IMR-90 (cell line): ENCODE measurements around the gene POLR2E. TPM values are rescaled to one million over a fixed set of nuclear protein-coding genes. Genes with fewer than 3 reads are reported as not detected.

Experiments used
- ATAC-seq: fragments of 200-7000 bp; cut with Tn5 transposase; 2 replicates; pipeline ENCODE4 v1.9.1; 2020; ENCODE audit warnings: low read depth, mild to moderate bottlenecking, moderate library complexity
- BruUV-seq: library from RNA; stranded (reverse); fragments of 400-500 nt; replicated peaks from 2 replicates; lab custom pipeline; 2021; lab: Mats Ljungman, UMichigan
- CTCF ChIA-PET: fragments of 300-600 bp; formaldehyde crosslinking; extraction: SDS; loops from one replicate; lab custom pipeline; 2021; ENCODE audit warnings: antibody characterized with exemption; lab: Yijun Ruan, JAX
- POLR2A ChIA-PET: fragments of 300-600 bp; sonication (Branson Sonifier 250); formaldehyde crosslinking; loops from one replicate; lab custom pipeline; 2022; ENCODE audit warnings: antibody characterized with exemption; ENCODE audit not compliant: unreplicated experiment; lab: Charles Lee
- DNase-seq: peaks from one replicate; pipeline ENCODE4 v3.0.0; 2013
- H2AFZ ChIP-seq: replicated peaks from 2 replicates; pipeline ENCODE3; 2013; ENCODE audit warnings: low read length, mild to moderate bottlenecking; ENCODE audit not compliant: poor library complexity
- H2AK5ac ChIP-seq: 2 replicates; pipeline ENCODE4 v1.6.1; 2013; ENCODE audit warnings: low read depth, low read length, inconsistent platforms
- H2AK9ac ChIP-seq: replicated peaks from 2 replicates; pipeline ENCODE3; 2013; ENCODE audit warnings: mild to moderate bottlenecking, low read depth, low read length, moderate library complexity; ENCODE audit not compliant: poor library complexity
- H2BK120ac ChIP-seq: 2 replicates; pipeline ENCODE4 v1.6.1; 2013; ENCODE audit warnings: low read depth, low read length, inconsistent platforms
- H2BK15ac ChIP-seq: 3 replicates; pipeline ENCODE4 v1.6.1; 2013; ENCODE audit warnings: low read depth, low read length, inconsistent platforms
- H2BK20ac ChIP-seq: 2 replicates; pipeline ENCODE4 v1.6.1; 2013; ENCODE audit warnings: low read depth, mild to moderate bottlenecking, inconsistent platforms, low read length, moderate library complexity
- H2BK5ac ChIP-seq: 2 replicates; pipeline ENCODE4 v1.6.1; 2013; ENCODE audit warnings: mild to moderate bottlenecking, low read depth, low read length, inconsistent platforms; ENCODE audit not compliant: poor library complexity, severe bottlenecking
- H3K14ac ChIP-seq: replicated peaks from 2 replicates; pipeline ENCODE4 v1.6.1; 2013; ENCODE audit warnings: low read depth, low read length, inconsistent platforms
- H3K18ac ChIP-seq: 2 replicates; pipeline ENCODE4 v1.6.1; 2013; ENCODE audit warnings: low read depth, low read length, control low read depth
- H3K23ac ChIP-seq: 2 replicates; pipeline ENCODE4 v1.6.1; 2013; ENCODE audit warnings: low read depth, low read length, inconsistent platforms
- H3K27ac ChIP-seq: 2 replicates; pipeline ENCODE4 v1.5.1; 2013; ENCODE audit warnings: mild to moderate bottlenecking, control low read depth, low read length; ENCODE audit not compliant: insufficient read depth
- H3K27me3 ChIP-seq: 2 replicates; pipeline ENCODE4 v1.6.1; 2013; ENCODE audit warnings: low read length; ENCODE audit not compliant: control insufficient read depth, insufficient read depth
- H3K36me3 ChIP-seq: 2 replicates; pipeline ENCODE4 v1.6.1; 2013; ENCODE audit warnings: low read length, mixed read lengths; ENCODE audit not compliant: control insufficient read depth, insufficient read depth
- H3K4ac ChIP-seq: 2 replicates; pipeline ENCODE4 v1.6.1; 2013; ENCODE audit warnings: low read depth, low read length, inconsistent platforms
- H3K4me1 ChIP-seq: 2 replicates; pipeline ENCODE4 v1.6.1; 2013; ENCODE audit warnings: low read length, mixed read lengths; ENCODE audit not compliant: control insufficient read depth, insufficient read depth
- H3K4me2 ChIP-seq: 2 replicates; pipeline ENCODE4 v1.6.1; 2013; ENCODE audit warnings: low read depth, mild to moderate bottlenecking, control low read depth, low read length, moderate library complexity
- H3K4me3 ChIP-seq: 2 replicates; pipeline ENCODE4 v1.5.1; 2013; ENCODE audit warnings: low read depth, mild to moderate bottlenecking, control low read depth, low read length, moderate library complexity; ENCODE audit not compliant: insufficient read depth
- H3K56ac ChIP-seq: 2 replicates; pipeline ENCODE4 v1.6.1; 2013; ENCODE audit warnings: low read length, inconsistent platforms; ENCODE audit not compliant: insufficient read depth; ENCODE audit errors: extremely low read depth
- H3K79me1 ChIP-seq, 2 experiments: 2 replicates each; pipeline ENCODE4 v1.6.1; 2013; ENCODE audit warnings: low read length in 2 of 2, inconsistent platforms in 1 of 2, low read depth in 1 of 2
- H3K9ac ChIP-seq: 2 replicates; pipeline ENCODE4 v1.6.1; 2013; ENCODE audit warnings: low read depth, low read length, control low read depth
- H3K9me1 ChIP-seq: 2 replicates; pipeline ENCODE4 v1.6.1; 2013; ENCODE audit warnings: low read length, inconsistent platforms; ENCODE audit not compliant: insufficient read depth
- H3K9me3 ChIP-seq: 2 replicates; pipeline ENCODE4 v1.6.1; 2013; ENCODE audit warnings: low read length; ENCODE audit not compliant: control insufficient read depth, insufficient read depth
- H4K20me1 ChIP-seq: 2 replicates; pipeline ENCODE4 v1.6.1; 2013; ENCODE audit warnings: low read length, inconsistent platforms; ENCODE audit not compliant: insufficient read depth
- H4K5ac ChIP-seq: 2 replicates; pipeline ENCODE4 v1.6.1; 2013; ENCODE audit warnings: mild to moderate bottlenecking, low read depth, low read length, control low read depth
- H4K8ac ChIP-seq, 2 experiments: 2 replicates each; pipeline ENCODE4 v1.6.1; 2013; ENCODE audit warnings: low read depth in 2 of 2, low read length in 2 of 2, control low read depth in 1 of 2, inconsistent platforms in 1 of 2
- H4K91ac ChIP-seq: 2 replicates; pipeline ENCODE4 v1.6.1; 2013; ENCODE audit warnings: low read depth, low read length, inconsistent platforms; ENCODE audit not compliant: insufficient read depth
- BHLHE40 ChIP-seq: fragments of 150-350 bp; IDR thresholded peaks from 2 replicates; pipeline ENCODE4 v1.6.1; 2016; ENCODE audit warnings: mild to moderate bottlenecking, low read depth, low read length
- CEBPB ChIP-seq: IDR thresholded peaks from 2 replicates; pipeline ENCODE4 v1.6.1; 2012; ENCODE audit warnings: low read depth, low read length, improper control_type of control experiment
- CHD1 ChIP-seq: IDR thresholded peaks from 2 replicates; pipeline ENCODE4 v1.6.1; 2012; ENCODE audit warnings: low read depth, low read length, improper control_type of control experiment
- CTCF ChIP-seq: conservative IDR thresholded peaks from 2 replicates; pipeline ENCODE4 v1.5.1; 2012; ENCODE audit warnings: mild to moderate bottlenecking, low read depth, low read length, improper control_type of control experiment
- FOS ChIP-seq: fragments of 150-350 bp; IDR thresholded peaks from 2 replicates; pipeline ENCODE4 v1.6.1; 2016; ENCODE audit warnings: low read depth, low read length
- MAFK ChIP-seq: IDR thresholded peaks from 2 replicates; pipeline ENCODE4 v1.6.1; 2012; ENCODE audit warnings: low read depth, low read length, improper control_type of control experiment
- MAZ ChIP-seq: IDR thresholded peaks from 2 replicates; pipeline ENCODE4 v1.6.1; 2012; ENCODE audit warnings: low read depth, mild to moderate bottlenecking, low read length, improper control_type of control experiment, moderate library complexity, borderline replicate concordance
- MXI1 ChIP-seq: IDR thresholded peaks from 2 replicates; pipeline ENCODE4 v1.6.1; 2012; ENCODE audit warnings: low read depth, mild to moderate bottlenecking, low read length, moderate library complexity, borderline replicate concordance
- NFE2L2 ChIP-seq: fragments of 150-350 bp; IDR thresholded peaks from 2 replicates; pipeline ENCODE4 v1.6.1; 2016; ENCODE audit warnings: low read depth, mild to moderate bottlenecking, low read length
- POLR2A ChIP-seq: IDR thresholded peaks from 2 replicates; pipeline ENCODE4 v1.6.1; 2012; ENCODE audit warnings: mild to moderate bottlenecking, low read depth, low read length
- RAD21 ChIP-seq: IDR thresholded peaks from 2 replicates; pipeline ENCODE4 v1.6.1; 2012; ENCODE audit warnings: low read length, improper control_type of control experiment
- RCOR1 ChIP-seq: IDR thresholded peaks from 2 replicates; pipeline ENCODE4 v1.6.1; 2012; ENCODE audit warnings: mild to moderate bottlenecking, low read length, improper control_type of control experiment; ENCODE audit not compliant: insufficient replicate concordance
- RFX5 ChIP-seq: IDR thresholded peaks from 2 replicates; pipeline ENCODE4 v1.8.0; 2012; ENCODE audit warnings: low read depth, mild to moderate bottlenecking, low read length, moderate library complexity
- SMC3 ChIP-seq: fragments of 150-350 bp; IDR thresholded peaks from 2 replicates; pipeline ENCODE4 v1.6.1; 2016; ENCODE audit warnings: low read depth, mild to moderate bottlenecking, antibody characterized with exemption, low read length, moderate library complexity
- USF2 ChIP-seq: fragments of 150-350 bp; IDR thresholded peaks from 2 replicates; pipeline ENCODE4 v1.6.1; 2017; ENCODE audit warnings: mild to moderate bottlenecking, antibody characterized with exemption, low read length, low read depth
- WGBS, 2 experiments: methylation state at CpG; one replicate each; pipeline versions ENCODE4 v1.1.5 to v1.1.7; 2013; ENCODE audit warnings: missing lambda C conversion rate in 2 of 2; ENCODE audit not compliant: insufficient read length in 1 of 2; ENCODE audit errors: extremely low coverage in 2 of 2; 5-methylcytosine and 5-hydroxymethylcytosine counted together
- dilution Hi-C: fragments of 300-500 bp; cut with HindIII; formaldehyde crosslinking; loops from one replicate; pipeline ENCODE4 v1.14.3; 2018; ENCODE audit warnings: low sequenced_read_pairs; ENCODE audit not compliant: unreplicated experiment
- in situ Hi-C: fragments of 300-500 bp; cut with MboI; formaldehyde crosslinking; loops from 3 replicates; pipeline ENCODE4 v1.14.3; 2019; ENCODE audit warnings: low sequenced_read_pairs, inconsistent platforms, mixed read lengths
- intact Hi-C: fragments of 100-400 bp; cut with micrococcal nuclease; formaldehyde crosslinking; loops from 2 replicates; pipeline ENCODE4 v1.10.0; 2022
- polyA plus RNA-seq, 3 experiments: library from polyadenylated mRNA; depleted of rRNA; stranded (reverse); fragments of >200 nt; gene quantifications; 2 replicates each; pipeline ENCODE4 v1.2.3, GENCODE V29; 2012; ENCODE audit warnings: low replicate concordance in 1 of 3
- total RNA-seq: library from RNA; depleted of rRNA; stranded (reverse); fragments of >200 nt; gene quantifications from 2 replicates; pipeline ENCODE4 v1.2.3, GENCODE V29; 2012
- TF ChIP-seq, protein P1 (sequence below): fragments of 150-350 bp; IDR thresholded peaks from 2 replicates; pipeline ENCODE4 v1.6.1; 2016; ENCODE audit warnings: low read depth, mild to moderate bottlenecking, low read length, moderate library complexity, borderline replicate concordance

POLR2E gene
- total and polyA plus RNA-seq, 2 of the 4 experiments (the other 2 are of a cell fraction): 294 to 391 TPM

DNA sequence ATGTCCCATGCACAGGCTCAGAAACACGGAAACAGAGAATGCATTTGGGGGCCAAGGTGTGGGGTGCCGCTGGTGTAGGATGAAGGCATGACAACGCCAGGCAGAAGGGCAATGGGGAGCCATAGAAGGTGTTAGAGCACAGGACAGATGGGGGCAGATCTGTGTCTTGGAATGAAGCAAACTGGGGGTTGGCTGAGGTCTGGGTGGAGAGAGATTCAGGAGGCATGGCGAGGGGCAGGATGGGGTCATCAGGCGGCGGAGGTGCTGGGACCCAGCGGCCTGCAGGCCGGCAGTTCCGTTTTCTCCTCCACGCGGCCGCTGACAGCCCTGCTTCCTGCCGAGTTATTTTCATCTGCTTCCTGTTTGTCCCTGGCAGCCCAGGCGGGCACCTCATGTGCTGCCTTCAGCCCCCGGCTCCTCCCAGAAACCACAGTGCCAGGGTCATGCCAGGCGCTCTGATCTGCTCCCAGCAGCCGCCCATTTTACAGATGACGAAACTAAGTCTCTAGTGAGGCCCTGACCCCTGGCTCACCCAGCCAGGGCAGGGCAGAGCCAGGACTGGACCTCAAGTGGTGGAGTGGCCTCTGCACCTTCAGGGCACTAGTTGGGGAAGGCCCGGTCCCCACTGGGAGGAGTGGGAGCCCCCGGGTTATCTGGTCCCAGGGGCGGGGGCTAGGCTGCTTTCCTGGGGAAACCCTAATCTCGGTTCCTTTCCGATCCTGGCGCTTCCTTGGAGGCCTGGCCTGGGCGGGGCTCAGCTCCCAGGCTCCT is 26.0 kb downstream of the POLR2E start:
- H3K4ac ChIP-seq: no peak overlapping the region
- 59% methylated on average over 10 of the region's 25 CpGs; no CpG with 5 or more reads in 1 of the 2 experiments for WGBS, 2 experiments
- H3K9me3 ChIP-seq: no peaks in the 10 kb centered on the region
- dilution Hi-C loops (no loop called here), intact Hi-C loops (no loop called here), in situ Hi-C loops (no loop called here)
- H2BK15ac ChIP-seq: no peak overlapping the region
- no TSS peak for BruUV-seq
- no peak overlapping the region for H3K18ac ChIP-seq
- H3K27ac ChIP-seq: no peak overlapping the region
- H2BK20ac ChIP-seq: no peak overlapping the region
- H2AK5ac ChIP-seq: no peak overlapping the region
- no peak overlapping the region for H2AK9ac ChIP-seq
- no peaks in the 10 kb centered on the region for H3K79me1 ChIP-seq
- ATAC-seq: no peak
- DNase-seq: no peak
- no peak overlapping the region for H4K8ac ChIP-seq
- no peak overlapping the region for H3K9ac ChIP-seq
- no peak overlapping the region for H4K5ac ChIP-seq
- POLR2A ChIA-PET: no interaction called here
- H4K20me1 ChIP-seq: peaks cover 6% of the 10 kb centered on the region; the same call in 1 of the 2 replicates
- H3K9me1 ChIP-seq: no peaks in the 10 kb centered on the region
- TF ChIP-seq NFE2L2 (no peak), RCOR1 (no peak), CTCF (no peak), MAZ (no peak), RAD21 (no peak), MXI1 (no peak), RFX5 (no peak), CEBPB (no peak), MAFK (no peak), BHLHE40 (no peak), USF2 (no peak), CHD1 (no peak), SMC3 (no peak), POLR2A (no peak), FOS (no peak)
- TF ChIP-seq, protein P1, sequence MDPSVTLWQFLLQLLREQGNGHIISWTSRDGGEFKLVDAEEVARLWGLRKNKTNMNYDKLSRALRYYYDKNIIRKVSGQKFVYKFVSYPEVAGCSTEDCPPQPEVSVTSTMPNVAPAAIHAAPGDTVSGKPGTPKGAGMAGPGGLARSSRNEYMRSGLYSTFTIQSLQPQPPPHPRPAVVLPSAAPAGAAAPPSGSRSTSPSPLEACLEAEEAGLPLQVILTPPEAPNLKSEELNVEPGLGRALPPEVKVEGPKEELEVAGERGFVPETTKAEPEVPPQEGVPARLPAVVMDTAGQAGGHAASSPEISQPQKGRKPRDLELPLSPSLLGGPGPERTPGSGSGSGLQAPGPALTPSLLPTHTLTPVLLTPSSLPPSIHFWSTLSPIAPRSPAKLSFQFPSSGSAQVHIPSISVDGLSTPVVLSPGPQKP: no peak
- H3K23ac ChIP-seq: no peak overlapping the region
- CTCF ChIA-PET: no interaction called here
- H3K4me2 ChIP-seq: no peak overlapping the region
- no peak overlapping the region for H2BK120ac ChIP-seq
- H3K56ac ChIP-seq: no peak overlapping the region
- no peak overlapping the region for H3K14ac ChIP-seq
- H3K4me3 ChIP-seq: no peak overlapping the region
- peaks cover 3% of the 10 kb centered on the region; the same call in 1 of the 2 replicates for H3K4me1 ChIP-seq
- no peaks in the 10 kb centered on the region for H3K36me3 ChIP-seq
- no peak overlapping the region for H2AFZ ChIP-seq
- H2BK5ac ChIP-seq: no peak overlapping the region
- peaks cover 45% of the 10 kb centered on the region for H3K27me3 ChIP-seq
- no peak overlapping the region for H4K91ac ChIP-seq
